Left ventricle myocardium superior (tissue), 1 donor: ENCODE results near the gene WDSUB1. TPM values are rescaled to one million over a fixed set of nuclear protein-coding genes. Genes with fewer than 3 reads are reported as not detected.

Experiments
- ATAC-seq: fragments of 200-7000 bp; cut with Tn5 transposase; one replicate; pipeline ENCODE4 v1.9.1; 2020; ENCODE audit warnings: mild to moderate bottlenecking, moderate library complexity
- DNase-seq: peaks from one replicate; pipeline ENCODE4 v3.0.0-alpha.2; 2020
- intact Hi-C: fragments of 100-400 bp; cut with micrococcal nuclease; formaldehyde crosslinking; loops from one replicate; pipeline ENCODE4 v1.11.0; 2022
- total RNA-seq: library from RNA; stranded (reverse); fragmentation: NEBNext Ultra II Directional; extraction: Animal tissue kit (Norgen Biotek cat#: 25700); gene quantifications from one replicate; pipeline ENCODE4 v1.2.1, GENCODE V29; 2021
- donor health status: DM: no; HTN: yes; CAD: no; lungs with severe emphysema.

The WDSUB1 gene
- total RNA-seq, 1 donor from 2014 or later, result 12.1 TPM

GRCh38 chr2:159227467-159227866 is 59.0 kb downstream of the WDSUB1 start:
- ATAC-seq, result no peak
- DNase-seq, result no peak
- intact Hi-C loops, result no loop called here

GRCh38 chr2:159226608-159227385 is 59.7 kb downstream of the WDSUB1 start:
- intact Hi-C loops, result no loop called here
- ATAC-seq, result no peak

GRCh38 chr2:159226059-159226461 is 60.4 kb downstream of the WDSUB1 start:
- no peak for DNase-seq
- intact Hi-C loops, result no loop called here
- ATAC-seq, result no peak

More at GRCh38 chr2:159226608-159227385, 59.7 kb downstream of the WDSUB1 start:
- no peak for DNase-seq

- ATAC-seq (peak; percentile 46), DNase-seq (peak; percentile 39)
- intact Hi-C loops, result no loop called here
Observed at GRCh38 chr2:159225025-159226016, 61.2 kb downstream of the WDSUB1 start.

- DNase-seq, result peak; percentile 40
- intact Hi-C loops, result no loop called here
- ATAC-seq, result peak; percentile 29
Observed at GRCh38 chr2:159224061-159224813, 62.3 kb downstream of the WDSUB1 start.

GRCh38 chr2:159219394-159219998 is 67.0 kb downstream of the WDSUB1 start:
- ATAC-seq (no peak), DNase-seq (no peak)
- intact Hi-C loops, result no loop called here

- no peak for ATAC-seq
- intact Hi-C loops, result no loop called here
- DNase-seq, result no peak
Observed at GRCh38 chr2:159218389-159218788, 68.1 kb downstream of the WDSUB1 start.

- ATAC-seq (no peak), DNase-seq (no peak)
- intact Hi-C loops, result no loop called here
Observed at GRCh38 chr2:159217676-159218075, 68.8 kb downstream of the WDSUB1 start.

GRCh38 chr2:159215116-159215515 is 71.4 kb downstream of the WDSUB1 start:
- intact Hi-C loops, result no loop called here
- DNase-seq (no peak), ATAC-seq (no peak)

GRCh38 chr2:159214325-159214865 is 72.1 kb downstream of the WDSUB1 start:
- peak; percentile 57 for ATAC-seq
- no peak for DNase-seq
- intact Hi-C loops, result no loop called here

GRCh38 chr2:159213296-159213695 is 73.2 kb downstream of the WDSUB1 start:
- intact Hi-C loops, result no loop called here
- no peak for DNase-seq
- ATAC-seq, result no peak

- DNase-seq (no peak), ATAC-seq (no peak)
- intact Hi-C loops, result no loop called here
Observed at GRCh38 chr2:159211447-159212396, 74.8 kb downstream of the WDSUB1 start.

- intact Hi-C loops, result no loop called here
- ATAC-seq (no peak), DNase-seq (no peak)
Observed at GRCh38 chr2:159209341-159210306, 76.9 kb downstream of the WDSUB1 start.

GRCh38 chr2:159208438-159208837 is 78.1 kb downstream of the WDSUB1 start:
- DNase-seq, result no peak
- ATAC-seq, result no peak

GRCh38 chr2:159206736-159207380 is 79.6 kb downstream of the WDSUB1 start:
- peak; percentile 64 for ATAC-seq
- intact Hi-C loops, result no loop called here
- DNase-seq, result no peak

More at GRCh38 chr2:159208438-159208837, 78.1 kb downstream of the WDSUB1 start:
- intact Hi-C loops, result no loop called here
